ENCODE results near the gene THAP2. TPM values are rescaled to one million over a fixed set of nuclear protein-coding genes. Genes with fewer than 3 reads are reported as not detected.

THAP2 gene
- total RNA-seq, 2 donors from 2014 or later, result 3.8 to 6.0 TPM

DNA sequence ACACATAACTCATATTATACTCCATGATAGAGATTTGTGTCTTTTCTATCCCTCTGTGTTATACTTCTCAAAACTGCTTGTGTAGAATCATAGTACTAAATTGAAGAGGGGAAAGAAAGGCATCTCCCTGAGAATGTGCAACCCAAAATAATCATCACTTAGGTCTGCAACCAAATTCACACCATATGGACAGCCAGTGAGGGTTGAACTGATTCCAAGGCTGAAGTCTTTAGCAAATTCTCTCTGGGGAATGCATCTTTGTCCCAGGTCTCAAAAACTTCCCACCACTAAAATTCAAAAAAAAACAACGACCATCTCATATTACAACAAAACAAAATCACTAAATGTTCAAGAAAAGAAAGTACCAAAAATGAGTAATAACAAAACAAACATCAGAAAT, 11.4 kb upstream of the THAP2 start:
- no peaks in the 10 kb centered on the region for H3K4me1 ChIP-seq

DNA sequence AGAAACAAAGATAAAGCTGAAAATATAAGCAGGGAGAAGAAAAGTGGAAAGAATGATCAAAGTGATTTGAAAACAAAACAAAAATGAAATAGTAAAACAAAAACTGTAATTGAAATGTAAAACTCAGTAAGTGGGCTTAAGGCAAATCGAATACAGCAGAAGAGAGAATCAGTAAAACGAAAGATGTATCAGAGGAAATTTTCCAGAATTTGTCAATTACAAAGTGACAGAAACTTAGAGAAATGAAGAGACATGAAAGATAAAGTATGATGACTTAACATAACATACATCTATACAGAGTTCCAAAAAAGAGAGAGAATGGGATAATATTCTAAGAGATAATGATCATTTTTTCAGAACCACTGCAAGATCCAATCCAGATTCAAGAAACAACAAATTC, 11.0 kb upstream of the THAP2 start:
- intact Hi-C loops (cut with DNase I), result no loop called here
- DNase-seq, result no peak
- H3K4me3 ChIP-seq, result no peak overlapping the region
- no peak overlapping the region for H3K27ac ChIP-seq
- no peaks in the 10 kb centered on the region for H3K27me3 ChIP-seq
- H3K9me3 ChIP-seq, result no peaks in the 10 kb centered on the region
- TF ChIP-seq, protein P1, sequence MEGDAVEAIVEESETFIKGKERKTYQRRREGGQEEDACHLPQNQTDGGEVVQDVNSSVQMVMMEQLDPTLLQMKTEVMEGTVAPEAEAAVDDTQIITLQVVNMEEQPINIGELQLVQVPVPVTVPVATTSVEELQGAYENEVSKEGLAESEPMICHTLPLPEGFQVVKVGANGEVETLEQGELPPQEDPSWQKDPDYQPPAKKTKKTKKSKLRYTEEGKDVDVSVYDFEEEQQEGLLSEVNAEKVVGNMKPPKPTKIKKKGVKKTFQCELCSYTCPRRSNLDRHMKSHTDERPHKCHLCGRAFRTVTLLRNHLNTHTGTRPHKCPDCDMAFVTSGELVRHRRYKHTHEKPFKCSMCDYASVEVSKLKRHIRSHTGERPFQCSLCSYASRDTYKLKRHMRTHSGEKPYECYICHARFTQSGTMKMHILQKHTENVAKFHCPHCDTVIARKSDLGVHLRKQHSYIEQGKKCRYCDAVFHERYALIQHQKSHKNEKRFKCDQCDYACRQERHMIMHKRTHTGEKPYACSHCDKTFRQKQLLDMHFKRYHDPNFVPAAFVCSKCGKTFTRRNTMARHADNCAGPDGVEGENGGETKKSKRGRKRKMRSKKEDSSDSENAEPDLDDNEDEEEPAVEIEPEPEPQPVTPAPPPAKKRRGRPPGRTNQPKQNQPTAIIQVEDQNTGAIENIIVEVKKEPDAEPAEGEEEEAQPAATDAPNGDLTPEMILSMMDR (IDR thresholded peaks at IDR 0.05), result no peak
- no peaks in the 10 kb centered on the region for H3K4me1 ChIP-seq
- H3K9ac ChIP-seq (ENCODE audit: low read depth in 2 of 2, low read length in 2 of 2), result no peak overlapping the region
- peaks cover 5% of the 10 kb centered on the region for H3K36me3 ChIP-seq

More for the DNA sequence above, 11.4 kb upstream of the THAP2 start:
- no peak overlapping the region for H3K27ac ChIP-seq
- no peak overlapping the region for H3K9ac ChIP-seq (ENCODE audit: low read depth in 2 of 2, low read length in 2 of 2)
- TF ChIP-seq, protein P1 (IDR thresholded peaks at IDR 0.05), result no peak
- no peaks in the 10 kb centered on the region for H3K27me3 ChIP-seq
- H3K36me3 ChIP-seq, result peaks cover 5% of the 10 kb centered on the region
- no peak overlapping the region for H3K4me3 ChIP-seq
- intact Hi-C loops (cut with DNase I), result no loop called here
- no peaks in the 10 kb centered on the region for H3K9me3 ChIP-seq
- no peak for DNase-seq

DNA sequence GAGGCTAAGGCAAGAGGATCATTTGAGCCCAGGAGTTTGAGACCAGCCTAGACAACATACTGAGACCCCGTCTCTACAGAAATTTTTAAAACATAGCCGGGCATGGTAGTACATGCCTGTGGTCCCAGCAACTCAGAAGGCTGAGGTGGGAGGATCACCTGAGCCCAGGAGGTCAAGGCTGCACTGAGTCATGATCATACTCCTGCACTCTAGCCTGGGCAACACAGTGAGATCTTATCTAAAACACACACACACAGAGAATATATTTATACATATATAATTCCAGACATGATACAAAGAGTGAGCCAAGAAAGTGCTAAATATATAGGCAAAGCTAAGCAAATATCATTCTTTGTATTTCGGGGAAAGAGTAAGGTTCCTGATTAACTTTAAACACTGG, 9.9 kb upstream of the THAP2 start:
- TF ChIP-seq, protein P1 (IDR thresholded peaks at IDR 0.05), result no peak
- Histone ChIP-seq H3K4me1 (no peaks in the 10 kb centered on the region), H3K4me3 (no peak overlapping the region), H3K27ac (no peak overlapping the region), H3K9ac (ENCODE audit: low read depth in 2 of 2, low read length in 2 of 2) (no peak overlapping the region), H3K27me3 (no peaks in the 10 kb centered on the region), H3K36me3 (peaks cover 5% of the 10 kb centered on the region), H3K9me3 (no peaks in the 10 kb centered on the region)
- DNase-seq, result no peak
- intact Hi-C loops (cut with DNase I), result no loop called here

DNA sequence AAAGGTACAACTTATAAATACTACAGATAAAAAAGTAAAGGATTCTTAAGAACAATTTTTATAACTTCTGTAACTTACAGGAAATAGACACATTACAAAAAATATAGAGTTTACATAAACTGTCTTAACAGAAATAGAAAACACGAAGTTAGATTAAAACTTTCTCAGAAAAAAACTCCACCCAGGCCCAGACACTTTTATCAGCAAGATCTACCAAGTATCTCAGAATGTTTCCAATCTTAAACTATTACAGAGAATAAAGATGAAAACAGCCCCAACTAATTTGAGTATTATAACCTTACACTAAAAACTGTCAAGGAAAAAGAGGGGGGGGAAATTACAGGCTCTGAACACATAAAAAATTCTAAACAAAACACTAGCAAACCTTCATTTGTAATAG, 8.6 kb upstream of the THAP2 start:
- Histone ChIP-seq H3K9ac (ENCODE audit: low read depth in 2 of 2, low read length in 2 of 2) (no peak overlapping the region), H3K36me3 (peaks cover 5% of the 10 kb centered on the region)
- intact Hi-C loops (cut with DNase I), result no loop called here

DNA sequence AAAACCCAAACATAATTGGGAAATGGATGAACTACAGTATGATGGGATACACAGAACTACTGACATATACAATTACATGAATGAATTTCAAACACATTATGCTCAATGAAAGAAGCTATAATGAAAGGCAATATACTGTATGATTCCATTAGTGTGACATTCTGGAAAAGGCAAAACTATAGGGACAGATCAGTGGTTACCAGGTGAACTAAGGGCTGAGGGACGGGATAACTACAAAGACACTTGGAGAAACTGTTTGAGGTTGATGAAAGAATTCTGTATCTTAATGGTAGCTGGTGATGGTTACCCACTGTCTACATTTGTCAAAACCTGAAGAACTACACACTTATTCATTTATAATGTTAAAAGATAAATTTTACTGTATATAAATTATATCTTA, 8.2 kb upstream of the THAP2 start:
- Histone ChIP-seq H3K27me3 (no peaks in the 10 kb centered on the region), H3K36me3 (peaks cover 5% of the 10 kb centered on the region), H3K9ac (ENCODE audit: low read depth in 2 of 2, low read length in 2 of 2) (no peak overlapping the region), H3K27ac (no peak overlapping the region), H3K4me1 (peaks cover 2% of the 10 kb centered on the region), H3K4me3 (no peak overlapping the region), H3K9me3 (no peaks in the 10 kb centered on the region)
- DNase-seq, result no peak
- TF ChIP-seq, protein P1 (IDR thresholded peaks at IDR 0.05), result no peak
- intact Hi-C loops (cut with DNase I), result no loop called here

More for the DNA sequence above, 8.6 kb upstream of the THAP2 start:
- Histone ChIP-seq H3K4me1 (no peaks in the 10 kb centered on the region), H3K4me3 (no peak overlapping the region), H3K9me3 (no peaks in the 10 kb centered on the region), H3K27ac (no peak overlapping the region), H3K27me3 (no peaks in the 10 kb centered on the region)
- no peak for DNase-seq
- TF ChIP-seq, protein P1 (IDR thresholded peaks at IDR 0.05), result no peak

DNA sequence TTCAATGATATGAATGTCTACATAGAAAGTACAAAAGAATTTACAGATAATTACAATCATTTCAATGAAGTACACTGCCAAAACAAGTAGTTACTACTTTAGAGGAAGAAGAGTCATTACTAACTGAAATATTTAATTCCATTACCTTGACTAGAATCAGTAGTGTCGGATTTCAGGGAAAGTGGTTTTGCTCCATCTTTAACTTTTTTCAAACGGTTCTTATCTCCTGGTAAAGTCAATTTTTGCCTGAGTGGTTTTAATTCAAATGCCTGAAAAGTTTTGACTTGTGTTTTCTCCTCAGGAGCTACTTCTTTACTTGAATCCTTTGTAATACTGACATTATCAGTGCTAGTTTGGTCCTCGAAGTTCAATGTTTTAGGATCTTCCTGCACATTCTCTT, 7.4 kb upstream of the THAP2 start:
- no peak overlapping the region for H3K4me3 ChIP-seq
- intact Hi-C loops (cut with DNase I), result no loop called here
- no peaks in the 10 kb centered on the region for H3K27me3 ChIP-seq
- no peak overlapping the region for H3K9ac ChIP-seq (ENCODE audit: low read depth in 2 of 2, low read length in 2 of 2)
- no peaks in the 10 kb centered on the region for H3K9me3 ChIP-seq
- peaks cover 11% of the 10 kb centered on the region for H3K4me1 ChIP-seq
- H3K36me3 ChIP-seq, result peaks cover 5% of the 10 kb centered on the region
- H3K27ac ChIP-seq, result no peak overlapping the region
- DNase-seq, result no peak
- TF ChIP-seq, protein P1 (IDR thresholded peaks at IDR 0.05), result no peak
